ENCODE measurements around the gene RBKS.

DNA sequence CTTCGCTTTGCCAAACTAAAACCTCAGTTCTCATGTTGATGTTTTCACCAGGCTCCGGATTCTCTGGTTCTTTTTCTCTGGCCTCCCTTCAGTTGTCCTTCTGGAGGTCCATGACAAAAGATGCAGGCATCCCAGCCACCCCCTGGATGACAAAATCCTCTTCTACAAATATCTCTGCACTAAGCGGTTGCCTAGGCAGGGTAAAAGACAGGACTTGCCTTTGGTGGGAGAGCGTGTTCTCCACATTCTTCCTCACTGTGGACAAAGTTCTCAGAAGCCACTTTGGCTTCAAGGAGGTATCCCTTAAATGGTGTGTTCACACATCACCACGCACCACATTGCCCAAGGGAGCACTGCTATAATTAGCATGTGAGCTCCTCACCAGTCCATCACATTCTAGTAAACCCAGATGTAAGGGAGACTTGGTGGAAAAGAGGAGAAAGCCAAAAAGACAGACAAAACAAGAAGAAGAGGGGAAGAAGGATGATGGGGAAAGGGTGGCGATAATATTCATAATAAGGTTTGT lies 142.3 kb downstream of the RBKS start:
- TF ChIP-seq, protein P1, sequence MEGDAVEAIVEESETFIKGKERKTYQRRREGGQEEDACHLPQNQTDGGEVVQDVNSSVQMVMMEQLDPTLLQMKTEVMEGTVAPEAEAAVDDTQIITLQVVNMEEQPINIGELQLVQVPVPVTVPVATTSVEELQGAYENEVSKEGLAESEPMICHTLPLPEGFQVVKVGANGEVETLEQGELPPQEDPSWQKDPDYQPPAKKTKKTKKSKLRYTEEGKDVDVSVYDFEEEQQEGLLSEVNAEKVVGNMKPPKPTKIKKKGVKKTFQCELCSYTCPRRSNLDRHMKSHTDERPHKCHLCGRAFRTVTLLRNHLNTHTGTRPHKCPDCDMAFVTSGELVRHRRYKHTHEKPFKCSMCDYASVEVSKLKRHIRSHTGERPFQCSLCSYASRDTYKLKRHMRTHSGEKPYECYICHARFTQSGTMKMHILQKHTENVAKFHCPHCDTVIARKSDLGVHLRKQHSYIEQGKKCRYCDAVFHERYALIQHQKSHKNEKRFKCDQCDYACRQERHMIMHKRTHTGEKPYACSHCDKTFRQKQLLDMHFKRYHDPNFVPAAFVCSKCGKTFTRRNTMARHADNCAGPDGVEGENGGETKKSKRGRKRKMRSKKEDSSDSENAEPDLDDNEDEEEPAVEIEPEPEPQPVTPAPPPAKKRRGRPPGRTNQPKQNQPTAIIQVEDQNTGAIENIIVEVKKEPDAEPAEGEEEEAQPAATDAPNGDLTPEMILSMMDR (IDR thresholded peaks at IDR 0.05; ENCODE audit: insufficient read depth, low read depth, low read length): no peak
- TF ChIP-seq EZH2 (IDR thresholded peaks at IDR 0.05; ENCODE audit: insufficient read depth, low read length): no peak

Data from astrocyte (in vitro differentiated cells and primary cell).